ENCODE measurements around the gene DNAJC5. TPM values are rescaled to one million over a fixed set of nuclear protein-coding genes. Genes with fewer than 3 reads are reported as not detected.
A peak's percentile ranks its signal among the peaks of the same experiment; 100 is the strongest.

DNAJC5 gene
- total RNA-seq, 3 donors from 2014 or later = 57.5 to 65.9 (median 65.4) TPM

DNA sequence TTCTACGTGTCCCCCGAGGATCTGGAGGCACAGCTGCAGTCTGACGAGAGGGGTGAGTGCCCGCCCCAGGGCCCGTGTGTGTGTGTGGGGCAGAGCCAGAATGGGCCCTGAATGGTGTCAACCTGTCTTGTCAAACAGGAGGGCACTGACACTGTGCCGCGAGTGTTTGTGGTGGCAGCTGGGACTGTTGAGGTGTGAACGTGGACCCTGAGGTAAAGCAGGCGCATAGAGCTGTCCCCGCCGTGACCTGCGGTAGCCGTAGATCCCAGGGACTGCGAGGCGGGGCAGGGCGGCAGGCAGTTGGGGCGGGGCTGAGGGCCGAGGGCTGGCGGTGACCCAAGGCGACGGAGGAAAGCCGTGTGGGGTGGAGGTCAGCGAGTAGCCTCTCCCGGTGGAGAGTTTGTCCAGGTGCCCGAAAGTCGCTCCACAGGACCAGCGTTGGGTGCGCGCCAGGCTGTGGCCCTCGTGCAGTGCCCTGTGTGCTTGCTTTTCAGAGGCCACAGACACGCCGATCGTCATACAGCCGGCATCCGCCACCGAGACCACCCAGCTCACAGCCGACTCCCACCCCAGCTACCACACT lies 36.1 kb downstream of the DNAJC5 start:
- DNase-seq (no peak), ATAC-seq (peak; percentile 62)
- no peak for TF ChIP-seq CTCF (IDR thresholded peaks at IDR 0.05)
- H3K9me3 ChIP-seq = no peaks in the 10 kb centered on the region
- no peak overlapping the region for H3K4me3 ChIP-seq
- no peaks in the 10 kb centered on the region for H3K4me1 ChIP-seq (ENCODE audit: low read depth)
- peaks cover 6% of the 10 kb centered on the region for H3K36me3 ChIP-seq (ENCODE audit: low read depth)
- intact Hi-C loops (cut with DNase I, micrococcal nuclease) = no loop called here

- intact Hi-C loops (cut with DNase I, micrococcal nuclease) = no loop called here
- no peak for TF ChIP-seq CTCF (IDR thresholded peaks at IDR 0.05)
- no peak for DNase-seq
- no peak for ATAC-seq
- H3K36me3 ChIP-seq (ENCODE audit: low read depth) = peaks cover 6% of the 10 kb centered on the region
- H3K4me1 ChIP-seq (ENCODE audit: low read depth) = no peaks in the 10 kb centered on the region
- no peak overlapping the region for H3K4me3 ChIP-seq
- no peaks in the 10 kb centered on the region for H3K9me3 ChIP-seq
Measured at GRCh38 chr20:63931735-63932134, 36.8 kb downstream of the DNAJC5 start.

DNA sequence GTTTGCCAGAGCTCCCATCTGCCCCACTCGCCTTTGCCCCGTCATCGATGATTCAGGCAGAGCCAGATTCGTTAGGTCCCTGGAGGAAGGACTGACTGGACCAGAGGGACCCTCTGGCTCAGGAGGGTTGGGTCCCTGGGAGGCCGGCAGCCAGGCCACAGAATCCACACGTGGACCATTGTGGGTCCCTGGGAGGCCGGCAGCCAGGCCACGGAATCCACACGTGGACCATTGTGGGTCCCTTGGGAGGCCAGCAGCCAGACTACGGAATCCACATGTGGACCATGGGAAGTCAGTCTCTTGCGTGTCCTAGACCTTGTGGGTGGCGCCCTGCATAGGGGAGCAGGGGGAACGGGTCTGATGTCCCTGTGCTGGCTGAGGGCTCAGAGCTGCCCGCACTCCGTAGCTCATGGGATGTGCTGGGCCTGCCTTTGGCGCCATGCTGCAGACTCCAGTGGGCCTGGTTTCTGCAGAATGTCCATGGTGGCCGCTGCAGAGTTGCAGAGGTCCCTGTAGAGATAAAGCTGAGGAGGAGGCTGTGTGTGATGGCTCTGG lies 37.8 kb downstream of the DNAJC5 start:
- DNase-seq (no peak), ATAC-seq (no peak)
- no peak for TF ChIP-seq CTCF (IDR thresholded peaks at IDR 0.05)
- intact Hi-C loops (cut with DNase I, micrococcal nuclease) = no loop called here
- peaks cover 6% of the 10 kb centered on the region for H3K36me3 ChIP-seq (ENCODE audit: low read depth)
- no peaks in the 10 kb centered on the region for H3K4me1 ChIP-seq (ENCODE audit: low read depth)
- H3K9me3 ChIP-seq = no peaks in the 10 kb centered on the region
- no peak overlapping the region for H3K4me3 ChIP-seq

GRCh38 chr20:63933646-63934045 lies 38.7 kb downstream of the DNAJC5 start:
- Histone ChIP-seq H3K4me3 (no peak overlapping the region), H3K9me3 (no peaks in the 10 kb centered on the region), H3K4me1 (ENCODE audit: low read depth) (no peaks in the 10 kb centered on the region), H3K36me3 (ENCODE audit: low read depth) (peaks cover 6% of the 10 kb centered on the region)
- intact Hi-C loops (cut with DNase I, micrococcal nuclease) = no loop called here
- no peak for ATAC-seq
- no peak for DNase-seq
- TF ChIP-seq CTCF (IDR thresholded peaks at IDR 0.05) = no peak

DNA sequence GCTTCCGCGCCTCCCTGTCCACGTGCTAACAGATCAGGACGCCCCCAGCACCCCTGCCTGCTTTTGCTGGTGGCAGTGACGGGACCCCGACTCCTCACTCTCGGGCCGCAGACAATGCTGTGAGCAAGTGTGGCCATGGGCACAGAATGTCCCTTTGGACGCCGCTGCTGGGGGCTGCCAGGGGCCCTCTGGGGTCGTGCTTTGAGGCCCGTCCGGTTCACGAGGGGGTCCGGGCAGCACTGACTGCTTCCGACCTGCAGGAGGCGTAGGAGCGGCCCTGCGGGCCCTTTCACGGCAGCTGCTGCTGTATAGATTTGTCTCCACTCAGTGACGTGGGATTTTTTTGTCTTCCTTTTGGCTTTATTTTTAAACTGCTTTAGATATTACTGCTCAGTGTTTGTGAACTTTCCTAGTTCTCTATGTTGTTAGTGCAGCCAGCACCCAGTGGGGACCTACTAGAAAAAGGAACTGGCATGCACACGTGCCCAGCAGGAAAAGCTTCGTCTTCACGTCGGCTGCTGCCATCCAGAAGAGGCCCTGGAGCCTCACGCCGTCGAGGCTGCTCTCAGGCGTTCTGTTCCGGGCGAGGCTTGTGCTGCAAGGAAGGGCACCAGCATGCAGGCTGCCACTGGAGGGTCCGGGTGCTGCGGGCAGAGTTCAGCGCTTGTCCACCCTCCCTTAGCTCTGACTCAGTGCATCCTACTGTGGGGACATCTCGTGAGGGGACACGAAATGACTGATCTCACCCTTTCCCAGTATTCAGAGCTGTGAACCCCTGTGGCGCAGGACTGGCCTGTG lies 39.5 kb downstream of the DNAJC5 start:
- intact Hi-C loops (cut with DNase I, micrococcal nuclease) = no loop called here
- H3K9me3 ChIP-seq = no peaks in the 10 kb centered on the region
- DNase-seq = no peak
- TF ChIP-seq CTCF (IDR thresholded peaks at IDR 0.05) = no peak
- peaks cover 6% of the 10 kb centered on the region for H3K36me3 ChIP-seq (ENCODE audit: low read depth)
- no peak overlapping the region for H3K4me3 ChIP-seq
- H3K4me1 ChIP-seq (ENCODE audit: low read depth) = no peaks in the 10 kb centered on the region
- ATAC-seq = no peak
